ENCODE data around the gene POLA1.

Gene POLA1

DNA sequence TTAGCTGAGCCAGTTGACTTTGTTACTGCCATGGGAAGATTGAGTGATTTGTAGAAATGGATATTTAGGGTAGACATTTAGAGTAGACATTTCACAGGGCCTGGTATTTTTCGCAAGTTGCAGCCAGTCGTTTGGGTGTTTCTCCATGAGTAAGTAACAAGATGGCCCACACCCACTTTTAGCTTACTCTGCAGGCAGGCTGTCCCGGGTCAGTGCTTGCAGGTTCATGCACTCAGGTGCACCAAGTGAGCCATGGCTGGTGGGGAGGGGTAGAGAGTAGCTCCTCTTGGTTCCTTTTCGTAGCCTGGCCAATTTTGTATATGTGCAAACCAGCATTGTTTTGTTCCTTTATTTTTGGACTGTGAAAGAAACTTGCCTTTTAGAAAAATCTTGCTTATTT is 145.6 kb downstream of the POLA1 start:
- Histone ChIP-seq H2AK5ac (ENCODE audit: low read depth, low read length) (no peak overlapping the region), H3K14ac (ENCODE audit: low read length) (no peak overlapping the region), H3K36me3 (replicated peaks in 1 of 2; ENCODE audit: control insufficient read depth in 2 of 2, insufficient read depth in 2 of 2, low read length in 2 of 2) (peaks cover 0 to 40% of the 10 kb centered on the region in 2 donors), H3K4ac (ENCODE audit: low read length) (no peak overlapping the region), H4K8ac (ENCODE audit: low read depth, low read length) (no peak overlapping the region), H3K79me1 (ENCODE audit: low read depth, low read length) (no peaks in the 10 kb centered on the region), H3K27ac (replicated peaks; ENCODE audit: low read length) (no peak overlapping the region), H3K27me3 (ENCODE audit: control insufficient read depth in 3 of 3, insufficient read depth in 3 of 3, low read depth in 1 of 3, low read length in 3 of 3) (no peaks in the 10 kb centered on the region), H2BK5ac (ENCODE audit: low read length) (no peak overlapping the region), H3K9me3 (replicated peaks in 1 of 2; ENCODE audit: control insufficient read depth in 2 of 2, insufficient read depth in 1 of 2, low read depth in 1 of 2, low read length in 2 of 2) (no peaks in the 10 kb centered on the region), H2AFZ (ENCODE audit: low read length) (no peak overlapping the region), H3K9ac (ENCODE audit: low read depth, low read length, poor library complexity) (no peak overlapping the region), H4K91ac (ENCODE audit: low read depth, low read length, poor library complexity) (no peak overlapping the region), H3K4me2 (ENCODE audit: insufficient read depth, low read length, poor library complexity, severe bottlenecking) (no peak overlapping the region), H2BK15ac (ENCODE audit: low read length) (no peak overlapping the region), H2BK12ac (ENCODE audit: low read length) (no peak overlapping the region), H3K18ac (ENCODE audit: low read length) (no peak overlapping the region), H2BK120ac (ENCODE audit: low read depth, low read length) (no peak overlapping the region), H3K4me1 (ENCODE audit: control insufficient read depth in 2 of 2, insufficient read depth in 1 of 2, low read depth in 1 of 2, low read length in 2 of 2) (no peaks in the 10 kb centered on the region), H3K23ac (ENCODE audit: low read depth, low read length, poor library complexity) (no peak overlapping the region), H3K4me3 (ENCODE audit: low read length in 2 of 2) (no peak overlapping the region)
- DNase-seq (ENCODE audit: low spot score): no peak
- WGBS, 2 donors (ENCODE audit: extremely low coverage in 2 of 2, insufficient read length in 2 of 2, insufficient replicate concordance in 1 of 2): no CpG with 5 or more reads among the region's 4 CpGs

GRCh38 chrX:24842486-24842885 is 148.8 kb downstream of the POLA1 start:
- no peak overlapping the region for H2AK5ac ChIP-seq (ENCODE audit: low read depth, low read length)
- peaks cover 0 to 2% of the 10 kb centered on the region in 2 donors for H3K4me1 ChIP-seq (ENCODE audit: control insufficient read depth in 2 of 2, insufficient read depth in 1 of 2, low read depth in 1 of 2, low read length in 2 of 2)
- H3K9ac ChIP-seq (ENCODE audit: low read depth, low read length, poor library complexity): no peak overlapping the region
- no peak overlapping the region for H4K91ac ChIP-seq (ENCODE audit: low read depth, low read length, poor library complexity)
- H4K8ac ChIP-seq (ENCODE audit: low read depth, low read length): no peak overlapping the region
- no peak overlapping the region for H2AFZ ChIP-seq (ENCODE audit: low read length)
- H2BK12ac ChIP-seq (ENCODE audit: low read length): no peak overlapping the region
- H2BK15ac ChIP-seq (ENCODE audit: low read length): no peak overlapping the region
- H3K14ac ChIP-seq (ENCODE audit: low read length): no peak overlapping the region
- H3K18ac ChIP-seq (ENCODE audit: low read length): no peak overlapping the region
- no peak overlapping the region for H3K4me3 ChIP-seq (ENCODE audit: low read length in 2 of 2)
- no peak overlapping the region for H3K27ac ChIP-seq (replicated peaks; ENCODE audit: low read length)
- H2BK120ac ChIP-seq (ENCODE audit: low read depth, low read length): no peak overlapping the region
- H2BK5ac ChIP-seq (ENCODE audit: low read length): no peak overlapping the region
- H3K4me2 ChIP-seq (ENCODE audit: insufficient read depth, low read length, poor library complexity, severe bottlenecking): no peak overlapping the region
- H3K4ac ChIP-seq (ENCODE audit: low read length): no peak overlapping the region
- no peaks in the 10 kb centered on the region for H3K27me3 ChIP-seq (ENCODE audit: control insufficient read depth in 3 of 3, insufficient read depth in 3 of 3, low read depth in 1 of 3, low read length in 3 of 3)
- no peaks in the 10 kb centered on the region for H3K9me3 ChIP-seq (replicated peaks in 1 of 2; ENCODE audit: control insufficient read depth in 2 of 2, insufficient read depth in 1 of 2, low read depth in 1 of 2, low read length in 2 of 2)
- peaks cover 0 to 44% of the 10 kb centered on the region in 2 donors for H3K36me3 ChIP-seq (replicated peaks in 1 of 2; ENCODE audit: control insufficient read depth in 2 of 2, insufficient read depth in 2 of 2, low read length in 2 of 2)
- no peaks in the 10 kb centered on the region for H3K79me1 ChIP-seq (ENCODE audit: low read depth, low read length)
- no CpG with 5 or more reads among the region's 5 CpGs for WGBS, 2 donors (ENCODE audit: extremely low coverage in 2 of 2, insufficient read length in 2 of 2, insufficient replicate concordance in 1 of 2)
- no peak overlapping the region for H3K23ac ChIP-seq (ENCODE audit: low read depth, low read length, poor library complexity)
- DNase-seq (ENCODE audit: low spot score): no peak

DNA sequence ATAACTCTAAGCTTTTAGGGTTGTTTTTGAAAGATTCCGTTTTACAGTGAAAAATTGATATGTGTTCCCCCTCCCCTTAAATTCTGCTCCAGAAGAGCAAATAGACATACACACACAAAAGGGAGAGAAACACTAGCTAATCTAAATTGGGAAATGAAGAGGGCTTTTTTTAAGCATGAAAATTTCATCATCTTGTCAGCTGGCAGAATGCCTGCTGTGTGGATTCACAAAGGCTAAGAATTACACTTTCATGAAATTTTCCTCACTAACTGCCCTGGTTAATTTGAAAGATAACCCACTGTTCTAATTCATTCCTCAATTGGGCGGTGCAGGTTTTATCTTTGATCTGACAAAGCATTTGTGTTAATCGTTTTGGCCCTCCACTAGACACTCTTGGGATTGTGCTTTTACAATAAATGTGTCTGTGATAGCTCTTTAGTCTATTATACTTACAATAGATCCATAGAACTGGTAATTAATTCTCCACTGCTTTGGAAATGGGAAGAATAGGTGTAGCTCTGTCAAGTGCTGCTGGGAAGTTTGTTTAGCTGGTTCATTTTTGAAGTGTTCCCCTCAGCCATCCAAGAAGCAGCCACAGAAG is 152.9 kb downstream of the POLA1 start:
- Histone ChIP-seq H3K79me1 (ENCODE audit: low read depth, low read length) (no peaks in the 10 kb centered on the region), H3K9me3 (replicated peaks in 1 of 2; ENCODE audit: control insufficient read depth in 2 of 2, insufficient read depth in 1 of 2, low read depth in 1 of 2, low read length in 2 of 2) (no peaks in the 10 kb centered on the region), H2BK5ac (ENCODE audit: low read length) (no peak overlapping the region), H3K36me3 (replicated peaks in 1 of 2; ENCODE audit: control insufficient read depth in 2 of 2, insufficient read depth in 2 of 2, low read length in 2 of 2) (peaks cover 0 to 56% of the 10 kb centered on the region in 2 donors), H3K4me2 (ENCODE audit: insufficient read depth, low read length, poor library complexity, severe bottlenecking) (no peak overlapping the region), H3K4me1 (ENCODE audit: control insufficient read depth in 2 of 2, insufficient read depth in 1 of 2, low read depth in 1 of 2, low read length in 2 of 2) (peaks cover 0 to 2% of the 10 kb centered on the region in 2 donors), H3K9ac (ENCODE audit: low read depth, low read length, poor library complexity) (no peak overlapping the region), H3K27ac (replicated peaks; ENCODE audit: low read length) (no peak overlapping the region), H3K4ac (ENCODE audit: low read length) (no peak overlapping the region), H4K8ac (ENCODE audit: low read depth, low read length) (no peak overlapping the region), H3K27me3 (ENCODE audit: control insufficient read depth in 3 of 3, insufficient read depth in 3 of 3, low read depth in 1 of 3, low read length in 3 of 3) (no peaks in the 10 kb centered on the region), H2BK120ac (ENCODE audit: low read depth, low read length) (no peak overlapping the region), H4K91ac (ENCODE audit: low read depth, low read length, poor library complexity) (no peak overlapping the region), H3K18ac (ENCODE audit: low read length) (no peak overlapping the region), H2BK12ac (ENCODE audit: low read length) (no peak overlapping the region), H3K23ac (ENCODE audit: low read depth, low read length, poor library complexity) (no peak overlapping the region), H3K14ac (ENCODE audit: low read length) (no peak overlapping the region), H3K4me3 (ENCODE audit: low read length in 2 of 2) (no peak overlapping the region), H2AFZ (ENCODE audit: low read length) (no peak overlapping the region), H2BK15ac (ENCODE audit: low read length) (no peak overlapping the region), H2AK5ac (ENCODE audit: low read depth, low read length) (no peak overlapping the region)
- DNase-seq (ENCODE audit: low spot score): no peak
- WGBS, 2 donors (ENCODE audit: extremely low coverage in 2 of 2, insufficient read length in 2 of 2, insufficient replicate concordance in 1 of 2): no CpG with 5 or more reads among the region's 3 CpGs

- Histone ChIP-seq H4K8ac (ENCODE audit: low read depth, low read length) (no peak overlapping the region), H3K4me2 (ENCODE audit: insufficient read depth, low read length, poor library complexity, severe bottlenecking) (no peak overlapping the region), H3K4me3 (ENCODE audit: low read length in 2 of 2) (no peak overlapping the region), H3K27me3 (ENCODE audit: control insufficient read depth in 3 of 3, insufficient read depth in 3 of 3, low read depth in 1 of 3, low read length in 3 of 3) (no peaks in the 10 kb centered on the region), H3K4ac (ENCODE audit: low read length) (no peak overlapping the region), H3K18ac (ENCODE audit: low read length) (no peak overlapping the region), H2BK5ac (ENCODE audit: low read length) (no peak overlapping the region), H2BK120ac (ENCODE audit: low read depth, low read length) (no peak overlapping the region), H3K79me1 (ENCODE audit: low read depth, low read length) (no peaks in the 10 kb centered on the region), H2BK15ac (ENCODE audit: low read length) (no peak overlapping the region), H4K91ac (ENCODE audit: low read depth, low read length, poor library complexity) (no peak overlapping the region), H2BK12ac (ENCODE audit: low read length) (no peak overlapping the region), H3K9me3 (replicated peaks in 1 of 2; ENCODE audit: control insufficient read depth in 2 of 2, insufficient read depth in 1 of 2, low read depth in 1 of 2, low read length in 2 of 2) (no peaks in the 10 kb centered on the region), H2AFZ (ENCODE audit: low read length) (no peak overlapping the region), H3K9ac (ENCODE audit: low read depth, low read length, poor library complexity) (no peak overlapping the region), H3K36me3 (replicated peaks in 1 of 2; ENCODE audit: control insufficient read depth in 2 of 2, insufficient read depth in 2 of 2, low read length in 2 of 2) (peaks cover 0 to 59% of the 10 kb centered on the region in 2 donors), H3K23ac (ENCODE audit: low read depth, low read length, poor library complexity) (no peak overlapping the region), H3K4me1 (ENCODE audit: control insufficient read depth in 2 of 2, insufficient read depth in 1 of 2, low read depth in 1 of 2, low read length in 2 of 2) (peaks cover 0 to 2% of the 10 kb centered on the region in 2 donors), H2AK5ac (ENCODE audit: low read depth, low read length) (no peak overlapping the region), H3K27ac (replicated peaks; ENCODE audit: low read length) (no peak overlapping the region), H3K14ac (ENCODE audit: low read length) (no peak overlapping the region)
- no CpG with 5 or more reads among the region's 6 CpGs for WGBS, 2 donors (ENCODE audit: extremely low coverage in 2 of 2, insufficient read length in 2 of 2, insufficient replicate concordance in 1 of 2)
- DNase-seq (ENCODE audit: low spot score): no peak
Measured at GRCh38 chrX:24851289-24851688, 157.6 kb downstream of the POLA1 start.

All from neuronal stem cell (in vitro differentiated cells).